ENCODE data around the gene TRAF7. TPM values are rescaled to one million over a fixed set of nuclear protein-coding genes. Genes with fewer than 3 reads are reported as not detected.

TRAF7 gene
- total RNA-seq, 1 donor from 2014 or later, result 70.7 TPM

DNA sequence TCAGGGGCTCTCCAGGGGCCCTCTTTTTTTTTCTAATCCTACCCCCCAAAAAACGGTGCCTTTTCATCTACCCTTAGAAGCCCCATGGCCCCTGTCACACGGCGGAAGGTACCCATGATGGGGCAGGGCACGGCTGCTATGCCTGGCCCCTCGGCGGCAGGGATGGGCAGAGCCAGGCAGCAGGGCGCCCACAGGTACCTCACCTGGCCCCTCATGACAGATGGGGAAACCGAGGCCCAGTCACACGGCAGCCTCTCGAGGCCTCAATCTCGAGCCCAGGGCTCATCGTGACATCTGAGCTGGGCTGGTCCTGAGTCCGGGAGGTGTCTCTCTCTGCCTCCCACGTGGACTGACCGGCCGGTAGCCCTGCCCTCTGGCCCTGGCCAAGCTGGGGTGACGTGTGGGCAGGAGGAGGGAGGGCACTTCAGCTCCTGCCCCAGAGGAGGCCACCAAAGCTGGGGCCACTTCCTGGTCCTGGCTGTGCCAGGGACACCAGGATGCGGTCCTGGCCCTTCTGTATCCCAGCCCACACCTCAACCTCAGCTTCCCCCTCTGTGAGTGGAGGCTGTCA lies 11.6 kb downstream of the TRAF7 start:
- Mint-ChIP-seq H3K4me1 (ENCODE audit: low read depth) (no peaks in the 10 kb centered on the region), H3K27me3 (ENCODE audit: low read depth) (no peaks in the 10 kb centered on the region), H3K27ac (no peak overlapping the region), H3K4me3 (ENCODE audit: low read depth) (no peak overlapping the region), H3K36me3 (ENCODE audit: low read depth) (peaks cover 18% of the 10 kb centered on the region), H3K9me3 (no peaks in the 10 kb centered on the region)
- intact Hi-C loops (cut with micrococcal nuclease), result no loop called here
- DNase-seq (ENCODE audit: low spot score), result no peak

DNA sequence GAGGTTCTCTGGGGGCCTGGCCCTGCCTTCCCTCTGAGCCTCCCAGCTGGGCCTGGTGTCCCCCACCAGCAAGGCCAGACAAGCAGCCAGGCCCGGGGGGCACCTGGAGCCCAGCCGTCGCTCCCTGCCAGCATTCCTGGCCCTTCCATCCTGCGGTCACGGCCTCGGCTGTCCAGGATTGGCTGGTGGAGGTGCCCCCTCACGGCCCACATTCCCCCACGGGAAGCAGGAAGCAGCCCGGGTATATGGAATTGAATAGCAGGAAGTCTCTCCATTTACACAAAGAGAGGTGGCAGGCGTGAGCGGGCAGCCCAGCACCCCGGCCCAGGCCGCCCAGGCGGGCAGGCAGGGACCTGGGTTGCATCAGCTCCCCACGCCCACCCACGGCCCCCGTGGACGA lies 14.5 kb downstream of the TRAF7 start:
- intact Hi-C loops (cut with micrococcal nuclease), result no loop called here
- no peaks in the 10 kb centered on the region for H3K9me3 Mint-ChIP-seq
- no peak overlapping the region for H3K27ac Mint-ChIP-seq
- H3K4me3 Mint-ChIP-seq (ENCODE audit: low read depth), result no peak overlapping the region
- no peak for DNase-seq (ENCODE audit: low spot score)
- H3K4me1 Mint-ChIP-seq (ENCODE audit: low read depth), result no peaks in the 10 kb centered on the region
- peaks cover 27% of the 10 kb centered on the region for H3K36me3 Mint-ChIP-seq (ENCODE audit: low read depth)
- no peaks in the 10 kb centered on the region for H3K27me3 Mint-ChIP-seq (ENCODE audit: low read depth)

DNA sequence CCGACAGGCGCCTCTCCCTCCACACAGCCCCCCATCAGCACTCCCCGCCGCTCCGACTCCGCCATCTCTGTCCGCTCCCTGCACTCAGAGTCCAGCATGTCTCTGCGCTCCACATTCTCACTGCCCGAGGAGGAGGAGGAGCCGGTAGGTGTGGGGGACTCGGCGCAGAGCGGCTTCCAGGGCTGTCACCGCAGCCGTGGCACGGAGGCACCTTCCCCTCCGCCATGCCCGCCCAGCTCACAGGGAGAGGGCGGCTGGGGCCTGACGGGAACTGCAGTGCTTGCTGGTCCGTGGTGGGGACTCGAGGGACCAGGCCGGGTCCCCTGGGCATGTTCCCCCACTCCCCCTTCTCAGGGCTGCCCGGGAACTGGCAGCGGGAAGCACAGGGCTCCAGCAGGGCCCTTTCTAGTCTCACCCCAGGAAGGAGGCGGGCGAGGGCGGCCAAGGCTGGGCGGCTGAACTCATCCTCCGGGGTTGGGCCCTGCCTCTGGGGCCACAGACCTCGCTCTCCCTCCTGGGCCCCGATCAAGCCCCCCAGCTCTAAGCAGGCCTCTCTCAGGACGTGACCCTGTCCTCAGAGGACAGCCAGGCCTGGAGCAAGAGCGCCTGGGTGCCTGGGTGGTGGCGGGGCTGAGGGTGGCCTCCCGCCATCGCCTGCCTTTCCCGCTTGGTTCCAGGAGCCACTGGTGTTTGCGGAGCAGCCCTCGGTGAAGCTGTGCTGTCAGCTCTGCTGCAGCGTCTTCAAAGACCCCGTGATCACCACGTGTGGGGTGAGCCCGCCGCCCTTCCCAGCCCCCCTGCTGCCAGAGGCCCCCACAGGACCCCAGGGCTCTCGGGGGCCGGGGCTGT lies 15.2 kb downstream of the TRAF7 start:
- H3K4me3 Mint-ChIP-seq (ENCODE audit: low read depth), result no peak overlapping the region

DNA sequence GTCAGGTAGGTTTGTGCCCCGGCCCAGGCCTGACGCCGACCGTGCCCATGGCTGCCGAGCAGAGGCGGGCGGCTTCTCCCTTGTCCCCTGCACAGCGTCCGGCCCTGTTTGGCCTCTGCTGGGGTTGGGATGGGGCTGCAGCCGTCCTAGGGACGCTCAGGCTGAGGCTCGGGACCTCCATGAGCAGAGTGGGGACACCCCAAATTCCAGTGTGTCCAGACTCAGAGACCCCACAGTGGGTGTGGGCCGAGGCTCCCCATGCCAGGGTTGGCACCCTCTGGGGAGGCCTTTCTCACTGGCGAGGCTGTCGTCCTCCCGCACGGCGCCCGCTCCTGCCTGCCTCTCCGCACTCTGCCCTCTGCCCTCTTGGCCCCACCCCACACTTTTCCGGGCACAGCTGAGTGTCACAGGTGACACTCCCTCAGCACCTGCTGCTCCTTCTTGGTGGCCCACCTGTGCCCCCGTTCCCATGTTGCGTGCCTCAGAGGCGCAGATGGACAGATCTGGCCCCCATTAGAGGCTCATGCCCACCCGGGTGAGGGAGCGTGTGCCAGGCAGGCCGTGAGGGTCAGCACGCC lies 16.1 kb downstream of the TRAF7 start:
- no peak overlapping the region for H3K4me3 Mint-ChIP-seq (ENCODE audit: low read depth)
- H3K27ac Mint-ChIP-seq, result no peak overlapping the region
- peaks cover 24% of the 10 kb centered on the region for H3K36me3 Mint-ChIP-seq (ENCODE audit: low read depth)
- no peak for DNase-seq (ENCODE audit: low spot score)
- H3K27me3 Mint-ChIP-seq (ENCODE audit: low read depth), result no peaks in the 10 kb centered on the region
- H3K4me1 Mint-ChIP-seq (ENCODE audit: low read depth), result no peaks in the 10 kb centered on the region
- H3K9me3 Mint-ChIP-seq, result no peaks in the 10 kb centered on the region
- intact Hi-C loops (cut with micrococcal nuclease), result no loop called here

More for the DNA sequence above, 15.2 kb downstream of the TRAF7 start:
- intact Hi-C loops (cut with micrococcal nuclease), result no loop called here
- Mint-ChIP-seq H3K4me1 (ENCODE audit: low read depth) (no peaks in the 10 kb centered on the region), H3K27ac (no peak overlapping the region), H3K36me3 (ENCODE audit: low read depth) (peaks cover 24% of the 10 kb centered on the region), H3K27me3 (ENCODE audit: low read depth) (no peaks in the 10 kb centered on the region), H3K9me3 (no peaks in the 10 kb centered on the region)
- DNase-seq (ENCODE audit: low spot score), result no peak

DNA sequence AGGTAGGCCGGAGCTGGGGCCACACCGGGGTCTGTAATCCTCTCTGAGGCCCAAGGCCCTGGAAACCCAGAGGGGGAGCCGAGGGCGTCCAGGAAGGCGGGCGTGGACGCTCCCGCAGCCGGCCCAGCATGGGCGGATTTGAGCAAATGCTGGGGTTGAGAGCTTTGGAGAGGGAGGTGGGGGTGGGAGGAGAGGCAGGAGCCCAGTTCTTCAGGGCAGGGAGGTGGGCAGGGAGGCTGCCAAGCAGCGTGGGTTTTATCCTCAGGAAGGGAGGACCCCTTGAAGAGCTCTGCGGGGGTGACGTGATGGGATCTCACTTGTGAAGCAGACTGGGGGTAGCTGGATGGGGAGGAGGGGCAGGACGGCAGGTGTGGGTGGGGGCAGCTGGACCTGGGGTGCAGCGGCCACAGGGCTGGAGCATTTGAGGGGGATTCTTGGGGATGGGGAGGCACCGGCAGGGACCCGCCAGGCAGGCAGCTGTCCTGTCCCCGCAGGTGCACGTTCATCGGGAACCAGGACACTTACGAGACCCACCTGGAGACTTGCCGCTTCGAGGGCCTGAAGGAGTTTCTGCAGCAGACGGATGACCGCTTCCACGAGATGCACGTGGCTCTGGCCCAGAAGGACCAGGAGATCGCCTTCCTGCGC lies 17.2 kb downstream of the TRAF7 start:
- H3K36me3 Mint-ChIP-seq (ENCODE audit: low read depth), result peaks cover 27% of the 10 kb centered on the region
- H3K4me1 Mint-ChIP-seq (ENCODE audit: low read depth), result no peaks in the 10 kb centered on the region
- DNase-seq (ENCODE audit: low spot score), result no peak
- H3K27ac Mint-ChIP-seq, result no peak overlapping the region
- H3K27me3 Mint-ChIP-seq (ENCODE audit: low read depth), result no peaks in the 10 kb centered on the region
- H3K4me3 Mint-ChIP-seq (ENCODE audit: low read depth), result no peak overlapping the region
- H3K9me3 Mint-ChIP-seq, result no peaks in the 10 kb centered on the region
- intact Hi-C loops (cut with micrococcal nuclease), result no loop called here

DNA sequence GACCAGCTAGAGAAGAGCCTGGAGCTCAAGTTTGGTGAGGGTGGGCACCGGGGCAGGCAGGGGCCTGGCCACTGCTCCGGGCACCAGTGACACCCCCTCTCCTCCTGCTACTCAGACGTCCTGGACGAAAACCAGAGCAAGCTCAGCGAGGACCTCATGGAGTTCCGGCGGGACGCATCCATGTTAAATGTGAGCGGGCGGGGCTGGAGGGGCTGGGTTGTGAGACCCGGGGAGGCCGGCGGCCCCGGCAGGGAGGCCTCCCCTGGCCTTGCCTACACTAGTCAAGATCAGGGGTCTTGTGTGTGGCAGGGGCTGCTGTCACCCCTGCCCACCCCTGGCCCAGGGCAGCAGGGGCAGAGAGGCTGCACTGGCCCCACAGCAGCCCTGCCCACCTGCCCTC lies 17.8 kb downstream of the TRAF7 start:
- intact Hi-C loops (cut with micrococcal nuclease), result no loop called here
- DNase-seq (ENCODE audit: low spot score), result no peak
- peaks cover 22% of the 10 kb centered on the region for H3K36me3 Mint-ChIP-seq (ENCODE audit: low read depth)
- H3K4me3 Mint-ChIP-seq (ENCODE audit: low read depth), result no peak overlapping the region
- no peaks in the 10 kb centered on the region for H3K9me3 Mint-ChIP-seq
- H3K4me1 Mint-ChIP-seq (ENCODE audit: low read depth), result no peaks in the 10 kb centered on the region
- no peaks in the 10 kb centered on the region for H3K27me3 Mint-ChIP-seq (ENCODE audit: low read depth)
- H3K27ac Mint-ChIP-seq, result no peak overlapping the region

DNA sequence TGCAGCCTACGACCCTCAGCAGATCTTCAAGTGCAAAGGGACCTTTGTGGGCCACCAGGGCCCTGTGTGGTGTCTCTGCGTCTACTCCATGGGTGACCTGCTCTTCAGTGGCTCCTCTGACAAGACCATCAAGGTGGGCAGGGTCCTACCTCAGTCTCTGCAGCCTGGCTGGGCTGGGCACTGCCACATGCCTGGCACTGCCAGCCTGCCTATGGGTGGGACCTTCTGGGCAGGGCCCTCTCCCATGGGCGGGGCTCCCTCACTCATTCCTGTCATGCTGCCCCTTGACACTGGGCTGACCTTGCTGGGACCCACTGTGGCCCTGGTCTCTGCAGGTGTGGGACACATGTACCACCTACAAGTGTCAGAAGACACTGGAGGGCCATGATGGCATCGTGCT lies 18.3 kb downstream of the TRAF7 start:
- Mint-ChIP-seq H3K4me1 (ENCODE audit: low read depth) (no peaks in the 10 kb centered on the region), H3K27ac (no peak overlapping the region), H3K9me3 (no peaks in the 10 kb centered on the region), H3K36me3 (ENCODE audit: low read depth) (peaks cover 20% of the 10 kb centered on the region), H3K4me3 (ENCODE audit: low read depth) (no peak overlapping the region), H3K27me3 (ENCODE audit: low read depth) (no peaks in the 10 kb centered on the region)
- intact Hi-C loops (cut with micrococcal nuclease), result no loop called here
- DNase-seq (ENCODE audit: low spot score), result no peak

DNA sequence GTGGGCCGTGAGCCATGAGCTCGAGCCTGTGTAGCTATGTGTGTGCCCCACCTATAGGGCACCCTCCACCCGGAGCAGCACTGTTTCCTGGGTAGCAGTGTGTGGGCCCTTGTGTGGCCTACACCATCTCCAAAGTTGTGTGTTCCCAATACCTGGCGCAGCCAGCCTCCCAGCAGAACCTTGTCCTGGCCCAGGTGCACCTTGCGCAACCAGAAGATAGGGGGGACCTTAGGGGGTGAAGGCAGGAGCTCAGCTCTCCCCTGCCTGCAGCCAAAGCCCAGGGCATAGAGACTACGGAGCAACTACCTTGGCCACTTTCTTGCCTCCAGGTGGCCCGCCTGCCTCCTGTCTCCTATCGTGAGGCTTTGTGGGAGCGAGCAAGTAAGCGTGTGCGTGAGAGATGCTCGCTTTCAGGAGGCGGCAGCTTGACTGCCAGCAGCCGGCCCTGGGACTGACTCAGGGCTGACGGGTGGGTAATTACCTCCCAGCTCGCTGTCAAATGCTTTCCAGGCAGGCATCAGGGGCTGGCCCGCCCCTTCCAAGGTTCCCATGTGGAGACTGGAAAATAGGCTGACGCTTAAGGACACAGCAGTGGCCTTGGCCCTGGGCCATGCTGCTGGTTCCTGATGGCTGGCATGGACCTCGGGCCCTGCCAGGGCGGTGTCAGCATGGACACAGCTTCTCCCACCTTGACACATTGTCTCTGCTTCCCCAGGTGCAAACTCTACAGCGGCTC lies 19.0 kb downstream of the TRAF7 start:
- H3K27me3 Mint-ChIP-seq (ENCODE audit: low read depth), result no peaks in the 10 kb centered on the region
- peaks cover 20% of the 10 kb centered on the region for H3K36me3 Mint-ChIP-seq (ENCODE audit: low read depth)
- DNase-seq (ENCODE audit: low spot score), result no peak
- H3K9me3 Mint-ChIP-seq, result no peaks in the 10 kb centered on the region
- no peak overlapping the region for H3K27ac Mint-ChIP-seq
- no peak overlapping the region for H3K4me3 Mint-ChIP-seq (ENCODE audit: low read depth)
- no peaks in the 10 kb centered on the region for H3K4me1 Mint-ChIP-seq (ENCODE audit: low read depth)
- intact Hi-C loops (cut with micrococcal nuclease), result no loop called here

DNA sequence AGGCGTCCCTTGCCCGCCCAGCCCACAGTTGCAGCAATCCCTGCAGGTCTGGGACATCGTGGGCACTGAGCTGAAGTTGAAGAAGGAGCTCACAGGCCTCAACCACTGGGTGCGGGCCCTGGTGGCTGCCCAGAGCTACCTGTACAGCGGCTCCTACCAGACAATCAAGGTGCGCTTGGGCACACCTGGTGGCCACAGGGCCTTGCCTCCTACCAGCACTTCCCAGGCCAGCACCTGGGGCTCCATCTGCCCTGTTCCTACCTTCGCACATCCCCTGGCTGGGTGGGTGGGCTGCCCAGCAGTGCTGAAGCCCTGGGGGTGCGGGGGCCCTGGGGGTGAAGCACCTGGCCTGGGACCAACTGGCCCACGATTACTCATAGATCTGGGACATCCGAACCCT lies 19.9 kb downstream of the TRAF7 start:
- H3K27me3 Mint-ChIP-seq (ENCODE audit: low read depth), result no peaks in the 10 kb centered on the region
- no peaks in the 10 kb centered on the region for H3K9me3 Mint-ChIP-seq
- H3K36me3 Mint-ChIP-seq (ENCODE audit: low read depth), result peaks cover 20% of the 10 kb centered on the region
- intact Hi-C loops (cut with micrococcal nuclease), result no loop called here
- H3K4me1 Mint-ChIP-seq (ENCODE audit: low read depth), result no peaks in the 10 kb centered on the region
- no peak overlapping the region for H3K27ac Mint-ChIP-seq
- DNase-seq (ENCODE audit: low spot score), result no peak
- H3K4me3 Mint-ChIP-seq (ENCODE audit: low read depth), result no peak overlapping the region

DNA sequence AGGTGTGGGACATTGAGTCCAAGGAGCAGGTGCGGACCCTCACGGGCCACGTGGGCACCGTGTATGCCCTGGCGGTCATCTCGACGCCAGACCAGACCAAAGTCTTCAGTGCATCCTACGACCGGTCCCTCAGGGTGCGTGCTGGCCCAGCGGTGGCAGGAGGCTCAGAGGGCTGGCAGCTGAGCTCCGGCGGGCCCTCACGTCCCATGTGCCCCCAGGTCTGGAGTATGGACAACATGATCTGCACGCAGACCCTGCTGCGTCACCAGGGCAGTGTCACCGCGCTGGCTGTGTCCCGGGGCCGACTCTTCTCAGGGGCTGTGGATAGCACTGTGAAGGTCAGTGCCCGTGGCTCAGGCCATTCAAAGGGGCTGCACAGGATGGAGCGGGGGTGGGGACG lies 20.5 kb downstream of the TRAF7 start:
- Mint-ChIP-seq H3K4me3 (ENCODE audit: low read depth) (no peak overlapping the region), H3K36me3 (ENCODE audit: low read depth) (peaks cover 20% of the 10 kb centered on the region), H3K4me1 (ENCODE audit: low read depth) (no peaks in the 10 kb centered on the region), H3K27me3 (ENCODE audit: low read depth) (no peaks in the 10 kb centered on the region), H3K27ac (no peak overlapping the region), H3K9me3 (no peaks in the 10 kb centered on the region)
- DNase-seq (ENCODE audit: low spot score), result no peak
- intact Hi-C loops (cut with micrococcal nuclease), result no loop called here

DNA sequence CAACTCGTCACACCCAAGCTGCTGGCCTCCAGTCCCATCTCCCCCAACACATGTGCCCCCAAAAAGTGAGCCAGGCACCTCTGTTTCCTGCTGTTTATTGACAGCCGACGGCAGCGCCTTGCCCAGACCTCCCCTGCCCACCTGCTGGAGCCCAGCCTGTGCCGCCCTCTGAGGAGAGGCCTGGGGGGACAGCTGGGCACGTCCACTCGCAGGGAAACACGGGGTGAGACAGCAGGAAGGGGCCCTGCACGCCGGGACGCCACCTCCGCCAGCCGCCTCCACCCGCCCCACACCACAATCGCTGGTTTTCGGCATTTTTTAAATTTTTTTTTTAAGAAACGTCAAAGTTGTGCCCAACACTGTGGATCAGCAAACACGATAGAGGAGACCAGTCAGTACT lies 21.5 kb downstream of the TRAF7 start:
- Mint-ChIP-seq H3K9me3 (no peaks in the 10 kb centered on the region), H3K36me3 (ENCODE audit: low read depth) (peaks cover 20% of the 10 kb centered on the region), H3K27ac (no peak overlapping the region), H3K27me3 (ENCODE audit: low read depth) (no peaks in the 10 kb centered on the region), H3K4me3 (ENCODE audit: low read depth) (no peak overlapping the region), H3K4me1 (ENCODE audit: low read depth) (no peaks in the 10 kb centered on the region)
- intact Hi-C loops (cut with micrococcal nuclease), result no loop called here
- DNase-seq (ENCODE audit: low spot score), result no peak

DNA sequence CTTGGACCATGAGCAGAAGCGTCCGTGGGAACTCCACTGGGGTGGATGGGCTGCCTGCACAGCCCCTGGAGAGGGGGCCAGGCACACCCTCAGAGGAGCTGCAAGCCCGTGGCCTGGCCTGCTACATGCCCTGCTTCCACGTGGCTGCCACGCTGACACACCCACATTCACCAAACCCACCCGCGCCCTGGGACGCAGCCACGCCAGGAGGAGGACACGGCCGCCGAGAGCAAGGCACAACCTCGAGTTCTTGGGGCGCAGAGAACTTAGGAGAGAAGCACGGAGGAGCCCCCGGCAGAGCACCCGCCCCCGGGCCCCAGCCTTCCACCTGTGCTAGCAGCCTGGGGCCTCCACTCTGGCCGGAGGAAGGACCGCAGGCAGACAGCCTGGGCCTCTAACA lies 22.0 kb downstream of the TRAF7 start:
- Mint-ChIP-seq H3K27me3 (ENCODE audit: low read depth) (no peaks in the 10 kb centered on the region), H3K36me3 (ENCODE audit: low read depth) (peaks cover 20% of the 10 kb centered on the region), H3K9me3 (no peaks in the 10 kb centered on the region), H3K4me3 (ENCODE audit: low read depth) (no peak overlapping the region), H3K27ac (no peak overlapping the region), H3K4me1 (ENCODE audit: low read depth) (no peaks in the 10 kb centered on the region)
- no peak for DNase-seq (ENCODE audit: low spot score)
- intact Hi-C loops (cut with micrococcal nuclease), result no loop called here

Measured in activated T-helper 2 cell treated with anti-CD3 and anti-CD28 coated beads, Interferon-gamma antibody, Interleukin-2, Interleukin-4, amounts not matched to agents 10 μg/mL and 5 μg/mL and 100 μg/mL, durations not matched to agents 14 hours and 24 hours and 36 hours (primary cell).